Measurements from ENCODE around the gene SH3RF3. TPM values are rescaled to one million over a fixed set of nuclear protein-coding genes. Genes with fewer than 3 reads are reported as not detected.

SH3RF3 gene
- total RNA-seq, 2 donors from 2014 or later = 8.0 to 8.8 TPM

- H3K27me3 ChIP-seq = no peaks in the 10 kb centered on the region
- no peaks in the 10 kb centered on the region for H3K36me3 ChIP-seq
- no peak overlapping the region for H3K27ac ChIP-seq
- H3K4me3 ChIP-seq = no peak overlapping the region
- no peaks in the 10 kb centered on the region for H3K4me1 ChIP-seq
- TF ChIP-seq CTCF (IDR thresholded peaks at IDR 0.05) = no peak
- DNase-seq (ENCODE audit: low spot score) = no peak
- peaks cover 0 to 12% of the 10 kb centered on the region in 2 donors for H3K9me3 ChIP-seq
Measured at GRCh38 chr2:109091526-109091925, 37.5 kb upstream of the SH3RF3 start.

GRCh38 chr2:109094144-109094543, 34.9 kb upstream of the SH3RF3 start:
- peaks cover 0 to 12% of the 10 kb centered on the region in 2 donors for H3K9me3 ChIP-seq
- H3K27ac ChIP-seq = no peak overlapping the region
- TF ChIP-seq CTCF (IDR thresholded peaks at IDR 0.05) = no peak
- H3K4me3 ChIP-seq = no peak overlapping the region
- no peaks in the 10 kb centered on the region for H3K4me1 ChIP-seq
- no peaks in the 10 kb centered on the region for H3K36me3 ChIP-seq
- H3K27me3 ChIP-seq = no peaks in the 10 kb centered on the region
- no peak for DNase-seq (ENCODE audit: low spot score)

- Histone ChIP-seq H3K27ac (no peak overlapping the region), H3K36me3 (no peaks in the 10 kb centered on the region), H3K27me3 (no peaks in the 10 kb centered on the region), H3K4me1 (no peaks in the 10 kb centered on the region), H3K4me3 (no peak overlapping the region), H3K9me3 (peaks cover 0 to 12% of the 10 kb centered on the region in 2 donors)
- no peak for TF ChIP-seq CTCF (IDR thresholded peaks at IDR 0.05)
- DNase-seq (ENCODE audit: low spot score) = no peak
Measured at GRCh38 chr2:109098251-109098920, 30.6 kb upstream of the SH3RF3 start.

- H3K9me3 ChIP-seq = peaks cover 0 to 8% of the 10 kb centered on the region in 2 donors
- no peak for TF ChIP-seq CTCF (IDR thresholded peaks at IDR 0.05)
- no peak overlapping the region for H3K4me3 ChIP-seq
- no peaks in the 10 kb centered on the region for H3K36me3 ChIP-seq
- H3K4me1 ChIP-seq = no peaks in the 10 kb centered on the region
- no peak for DNase-seq (ENCODE audit: low spot score)
- no peaks in the 10 kb centered on the region for H3K27me3 ChIP-seq
- H3K27ac ChIP-seq = no peak overlapping the region
Measured at GRCh38 chr2:109098921-109099273, 30.1 kb upstream of the SH3RF3 start.

GRCh38 chr2:109102588-109103233, 26.3 kb upstream of the SH3RF3 start:
- H3K27ac ChIP-seq = no peak overlapping the region
- H3K36me3 ChIP-seq = no peaks in the 10 kb centered on the region
- no peaks in the 10 kb centered on the region for H3K4me1 ChIP-seq
- TF ChIP-seq CTCF (IDR thresholded peaks at IDR 0.05) = no peak
- H3K4me3 ChIP-seq = no peak overlapping the region
- no peaks in the 10 kb centered on the region for H3K27me3 ChIP-seq
- no peaks in the 10 kb centered on the region for H3K9me3 ChIP-seq
- no peak for DNase-seq (ENCODE audit: low spot score)
